Vagina (tissue), 2 donors: Measurements from ENCODE around the gene ABCC8. TPM values are rescaled to one million over a fixed set of nuclear protein-coding genes. Genes with fewer than 3 reads are reported as not detected.

Experiments
- DNase-seq, 2 donors: peaks; one replicate each; pipeline ENCODE4 v3.0.0-alpha.2; 2017; ENCODE audit errors: extremely low spot score in 2 of 2
- H3K27ac ChIP-seq: fragments of 200-600 bp; sonication (generic); one replicate; pipeline ENCODE4 v1.5.1; 2019
- H3K27me3 ChIP-seq: fragments of 200-600 bp; sonication (generic); one replicate; pipeline ENCODE4 v1.5.1; 2019
- H3K36me3 ChIP-seq, 2 donors: fragments of 200-600 bp; sonication (generic); one replicate each; pipeline ENCODE4 v1.5.1; 2017 to 2019
- H3K4me1 ChIP-seq: fragments of 200-600 bp; sonication (generic); one replicate; pipeline ENCODE4 v1.5.1; 2019
- H3K4me3 ChIP-seq, 2 donors: fragments of 200-600 bp; sonication (generic); 1 replicate in 1 of 2; 2 replicates in 1 of 2; pipeline ENCODE4 v1.5.1; 2016 to 2019
- H3K9me3 ChIP-seq: fragments of 200-600 bp; sonication (generic); one replicate; pipeline ENCODE4 v1.5.1; 2019
- POLR2A ChIP-seq, 2 donors: fragments of 450-650 bp; IDR thresholded peaks; one replicate each; pipeline ENCODE4 v1.6.1; 2017; ENCODE audit warnings: antibody characterized with exemption in 2 of 2, mild to moderate bottlenecking in 2 of 2, moderate library complexity in 2 of 2
- POLR2AphosphoS5 ChIP-seq, 2 donors: sonication (generic); formaldehyde crosslinking; IDR thresholded peaks; one replicate each; pipeline ENCODE4 v1.9.0; 2017; ENCODE audit warnings: antibody characterized with exemption in 2 of 2, mild to moderate bottlenecking in 2 of 2, low read depth in 1 of 2; ENCODE audit not compliant: insufficient read depth in 1 of 2
- intact Hi-C: fragments of 100-400 bp; cut with DNase I; formaldehyde crosslinking; loops from one replicate; pipeline ENCODE4 v1.15.1; 2023
- total RNA-seq: library from RNA; depleted of rRNA; stranded (reverse); fragments of >200 nt; gene quantifications from one replicate; pipeline ENCODE4 v1.2.3, GENCODE V29; 2016
- TF ChIP-seq, protein P1 (sequence below), 3 experiments: fragments of 450-650 bp in 2 of 3; fragments of 200-600 bp in 1 of 3; sonication (generic) in 1 of 3; IDR thresholded peaks; one replicate each; pipeline ENCODE4 v1.5.1; 2017 to 2019; ENCODE audit warnings: antibody characterized with exemption in 3 of 3, mild to moderate bottlenecking in 2 of 3, moderate library complexity in 2 of 3

Gene ABCC8
- total RNA-seq, 1 donor from 2014 or later: 13.0 TPM

DNA sequence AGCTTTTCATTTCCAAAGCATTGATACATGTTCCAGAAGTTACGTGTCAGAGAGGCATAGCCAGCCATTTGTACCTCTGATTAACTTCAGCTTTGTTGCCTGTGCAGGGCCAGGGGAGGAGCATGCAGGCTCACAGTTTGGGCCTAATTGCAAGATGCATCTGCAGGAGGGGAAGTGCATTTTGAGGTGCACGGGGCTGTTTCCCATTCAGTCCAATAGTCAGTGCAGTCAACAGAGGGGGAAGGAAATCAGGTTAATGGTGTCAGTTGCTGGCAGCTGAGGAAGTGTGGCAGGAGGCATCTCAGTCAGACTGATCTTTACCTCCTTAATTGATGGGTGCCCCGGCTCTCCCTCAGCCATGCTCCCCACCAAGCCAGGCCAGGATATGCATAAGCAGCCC lies 39.3 kb downstream of the ABCC8 start:
- TF ChIP-seq, protein P1, sequence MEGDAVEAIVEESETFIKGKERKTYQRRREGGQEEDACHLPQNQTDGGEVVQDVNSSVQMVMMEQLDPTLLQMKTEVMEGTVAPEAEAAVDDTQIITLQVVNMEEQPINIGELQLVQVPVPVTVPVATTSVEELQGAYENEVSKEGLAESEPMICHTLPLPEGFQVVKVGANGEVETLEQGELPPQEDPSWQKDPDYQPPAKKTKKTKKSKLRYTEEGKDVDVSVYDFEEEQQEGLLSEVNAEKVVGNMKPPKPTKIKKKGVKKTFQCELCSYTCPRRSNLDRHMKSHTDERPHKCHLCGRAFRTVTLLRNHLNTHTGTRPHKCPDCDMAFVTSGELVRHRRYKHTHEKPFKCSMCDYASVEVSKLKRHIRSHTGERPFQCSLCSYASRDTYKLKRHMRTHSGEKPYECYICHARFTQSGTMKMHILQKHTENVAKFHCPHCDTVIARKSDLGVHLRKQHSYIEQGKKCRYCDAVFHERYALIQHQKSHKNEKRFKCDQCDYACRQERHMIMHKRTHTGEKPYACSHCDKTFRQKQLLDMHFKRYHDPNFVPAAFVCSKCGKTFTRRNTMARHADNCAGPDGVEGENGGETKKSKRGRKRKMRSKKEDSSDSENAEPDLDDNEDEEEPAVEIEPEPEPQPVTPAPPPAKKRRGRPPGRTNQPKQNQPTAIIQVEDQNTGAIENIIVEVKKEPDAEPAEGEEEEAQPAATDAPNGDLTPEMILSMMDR (IDR thresholded peaks at IDR 0.05): no peak
- TF ChIP-seq POLR2A (IDR thresholded peaks at IDR 0.05) (no peak), POLR2AphosphoS5 (IDR thresholded peaks at IDR 0.05; ENCODE audit: insufficient read depth in 1 of 2, low read depth in 1 of 2) (no peak)
- Histone ChIP-seq H3K36me3 (no peaks in the 10 kb centered on the region), H3K27me3 (no peaks in the 10 kb centered on the region), H3K4me3 (no peak overlapping the region), H3K4me1 (peaks cover 8% of the 10 kb centered on the region), H3K27ac (no peak overlapping the region), H3K9me3 (no peaks in the 10 kb centered on the region)
- intact Hi-C loops: no loop called here
- DNase-seq: no peak

DNA sequence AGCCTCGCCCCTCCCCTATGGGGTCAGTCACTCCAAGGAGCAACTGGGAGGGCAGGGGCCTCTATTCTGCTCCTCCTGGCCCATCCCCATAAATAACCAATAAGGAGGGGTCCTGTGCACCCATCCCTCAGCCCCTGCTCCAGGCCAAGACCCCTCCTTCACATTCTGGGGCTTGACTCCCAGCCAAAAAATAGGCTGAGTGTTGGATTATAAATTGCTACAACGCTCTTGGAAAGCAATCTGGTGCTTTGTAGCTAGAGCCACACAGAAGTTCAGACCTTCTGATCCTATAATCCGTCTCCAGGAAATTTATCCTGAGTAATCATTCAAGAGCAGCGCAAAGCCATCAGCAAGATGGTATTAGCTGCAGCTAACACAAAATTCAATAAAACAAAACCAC lies 42.5 kb downstream of the ABCC8 start:
- H3K4me1 ChIP-seq: peaks cover 32% of the 10 kb centered on the region
- no peak overlapping the region for H3K4me3 ChIP-seq
- DNase-seq: no peak
- H3K9me3 ChIP-seq: no peaks in the 10 kb centered on the region
- TF ChIP-seq, protein P1 (IDR thresholded peaks at IDR 0.05): no peak
- TF ChIP-seq POLR2AphosphoS5 (IDR thresholded peaks at IDR 0.05; ENCODE audit: insufficient read depth in 1 of 2, low read depth in 1 of 2): no peak
- TF ChIP-seq POLR2A (IDR thresholded peaks at IDR 0.05): no peak
- intact Hi-C loops: no loop called here
- H3K27me3 ChIP-seq: no peaks in the 10 kb centered on the region
- no peak overlapping the region for H3K27ac ChIP-seq
- no peaks in the 10 kb centered on the region for H3K36me3 ChIP-seq

DNA sequence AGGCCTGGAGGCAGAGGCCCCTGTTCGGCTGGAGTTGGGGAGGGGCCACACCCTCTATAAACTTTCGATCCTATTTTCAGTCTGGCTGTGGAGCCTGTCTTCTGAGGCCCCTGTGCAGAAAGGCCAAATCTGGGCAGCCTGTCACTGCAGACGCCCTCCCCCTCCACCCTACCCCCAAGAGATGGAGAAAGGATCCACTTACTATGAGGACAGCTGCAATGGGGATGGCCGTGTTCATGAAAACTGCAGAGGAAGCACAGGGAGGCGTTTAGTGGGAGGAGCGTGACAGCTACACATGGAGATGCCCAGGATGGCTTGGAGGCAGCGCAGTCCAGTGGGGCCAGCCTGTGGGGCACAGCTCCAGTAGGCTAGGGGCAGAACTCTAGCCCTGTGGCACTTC lies 44.6 kb downstream of the ABCC8 start:
- H3K27me3 ChIP-seq: no peaks in the 10 kb centered on the region
- peaks cover 32% of the 10 kb centered on the region for H3K4me1 ChIP-seq
- no peaks in the 10 kb centered on the region for H3K9me3 ChIP-seq
- TF ChIP-seq POLR2AphosphoS5 (IDR thresholded peaks at IDR 0.05; ENCODE audit: insufficient read depth in 1 of 2, low read depth in 1 of 2) (no peak), POLR2A (IDR thresholded peaks at IDR 0.05) (no peak)
- TF ChIP-seq, protein P1 (IDR thresholded peaks at IDR 0.05): no peak
- no peak overlapping the region for H3K4me3 ChIP-seq
- no peaks in the 10 kb centered on the region for H3K36me3 ChIP-seq
- peak overlapping the region; percentile 76 for H3K27ac ChIP-seq
- DNase-seq: no peak
- intact Hi-C loops: no loop called here

DNA sequence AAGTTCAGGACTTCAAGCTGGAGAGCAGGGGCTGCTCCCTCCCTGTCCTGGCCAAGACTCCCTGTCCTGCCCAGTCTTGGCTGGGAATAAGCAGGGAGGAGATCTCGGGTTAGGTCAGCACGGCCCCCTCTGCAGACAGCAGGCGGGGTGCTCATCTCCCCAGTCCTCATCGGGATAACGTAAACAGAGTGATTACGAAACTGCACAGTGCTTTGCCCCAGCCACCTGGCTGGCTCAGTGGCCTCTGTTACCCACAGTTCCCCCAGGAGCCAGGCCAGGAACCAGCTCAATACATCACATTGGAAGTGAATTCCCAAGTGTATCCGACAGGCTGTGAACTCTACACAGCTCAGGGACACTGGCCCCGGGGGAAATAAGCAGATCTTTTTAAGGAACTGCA lies 45.5 kb downstream of the ABCC8 start:
- Histone ChIP-seq H3K27ac (peak overlapping the region; percentile 76), H3K9me3 (no peaks in the 10 kb centered on the region), H3K36me3 (no peaks in the 10 kb centered on the region), H3K27me3 (no peaks in the 10 kb centered on the region), H3K4me1 (peaks cover 32% of the 10 kb centered on the region), H3K4me3 (no peak overlapping the region)
- TF ChIP-seq POLR2A (IDR thresholded peaks at IDR 0.05) (no peak), POLR2AphosphoS5 (IDR thresholded peaks at IDR 0.05; ENCODE audit: insufficient read depth in 1 of 2, low read depth in 1 of 2) (peak in 1 of 2 donors; percentile 49)
- no peak for DNase-seq
- intact Hi-C loops: no loop called here

DNA sequence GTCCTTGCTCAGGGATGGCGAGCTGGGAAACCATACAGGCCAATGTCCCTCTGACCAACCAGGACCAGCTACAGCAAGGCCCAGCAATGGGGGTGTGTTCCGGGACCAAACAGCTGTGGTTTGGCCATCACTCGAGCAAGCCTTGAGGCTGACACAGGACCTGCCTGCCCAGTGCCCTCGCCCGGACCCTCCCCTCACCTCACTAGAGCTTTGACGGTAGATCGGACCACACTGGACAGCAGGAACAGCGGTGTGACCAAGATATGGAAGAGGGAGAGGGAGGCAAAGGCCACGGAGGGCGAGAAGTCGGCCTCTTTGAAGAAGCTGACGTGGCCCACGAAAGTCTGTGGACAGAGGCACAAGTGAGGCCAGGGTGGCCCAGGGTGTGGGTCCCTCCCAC lies 46.0 kb downstream of the ABCC8 start:
- no peak for DNase-seq
- TF ChIP-seq, protein P1 (IDR thresholded peaks at IDR 0.05): no peak
- TF ChIP-seq POLR2A (IDR thresholded peaks at IDR 0.05): no peak
- TF ChIP-seq POLR2AphosphoS5 (IDR thresholded peaks at IDR 0.05; ENCODE audit: insufficient read depth in 1 of 2, low read depth in 1 of 2): no peak
- Histone ChIP-seq H3K36me3 (no peaks in the 10 kb centered on the region), H3K27me3 (no peaks in the 10 kb centered on the region), H3K9me3 (no peaks in the 10 kb centered on the region), H3K27ac (peak overlapping the region; percentile 76), H3K4me1 (peaks cover 32% of the 10 kb centered on the region), H3K4me3 (no peak overlapping the region)
- intact Hi-C loops: no loop called here
